CD4-positive, alpha-beta T cell treated with Interferon alpha-2 for 1 hour (primary cell): Measurements from ENCODE around the gene EFCAB12.
"Not testable (repeated sequence)": the region's sequence is repeated elsewhere in the genome, so short reads cannot be mapped to it uniquely, and the experiment has no call there.

Experiments used
- DNase-seq, 2 donors: peaks; one replicate each; pipeline ENCODE4 v3.0.0-alpha.2; 2020 to 2022

EFCAB12 gene

GRCh38 chr3:129418041-129418973 is 10.1 kb downstream of the EFCAB12 start:
- no peak for DNase-seq

- DNase-seq, result no peak
These were observed 11.1 kb downstream of the EFCAB12 start for GRCh38 chr3:129417326-129417725.

DNA sequence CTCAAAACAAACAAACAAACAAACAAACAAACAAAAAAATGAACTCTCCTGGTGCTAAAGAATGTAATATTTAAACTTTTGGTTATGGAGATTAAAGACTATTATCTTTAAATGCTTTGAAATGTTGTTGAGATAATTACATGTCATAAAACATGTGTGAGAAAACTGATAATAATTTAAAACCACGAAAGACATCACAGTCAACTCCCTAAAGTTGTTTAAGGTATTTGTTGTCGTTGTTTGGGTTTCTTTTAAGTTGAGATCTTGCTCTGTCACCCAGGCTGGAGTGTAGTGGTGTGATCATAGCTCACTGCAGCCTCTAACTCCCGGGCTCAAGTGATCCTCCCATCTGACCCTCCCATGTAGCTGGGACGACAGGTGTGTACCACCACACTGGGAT is 12.0 kb downstream of the EFCAB12 start:
- no peak for DNase-seq

- no peak for DNase-seq
These were observed 12.6 kb downstream of the EFCAB12 start for GRCh38 chr3:129415830-129416229.

DNA sequence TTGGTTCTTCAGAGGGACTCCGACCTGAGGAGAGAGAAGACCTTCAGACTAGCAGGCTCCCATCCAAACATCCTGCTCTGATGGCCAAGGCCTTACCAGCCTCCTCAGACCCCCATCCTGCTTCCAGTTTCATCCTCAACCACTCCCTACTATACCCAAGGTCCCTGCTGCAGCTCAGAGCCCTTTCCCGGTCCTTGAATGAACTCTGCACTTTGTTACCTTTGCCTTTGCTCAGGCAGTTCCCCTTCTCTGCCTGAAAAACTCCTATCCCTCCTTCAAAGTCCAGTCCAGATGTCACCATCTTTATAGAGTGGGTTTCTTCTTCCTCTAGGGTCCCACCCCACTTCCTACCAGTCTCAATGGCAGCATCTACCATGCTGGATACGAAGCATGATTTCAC is 13.1 kb downstream of the EFCAB12 start:
- no peak for DNase-seq

GRCh38 chr3:129413687-129414506 is 14.5 kb downstream of the EFCAB12 start:
- no peak for DNase-seq

- DNase-seq, result not testable (repeated sequence)
These were observed 15.2 kb downstream of the EFCAB12 start for GRCh38 chr3:129413238-129413637.

GRCh38 chr3:129412542-129413198 is 15.8 kb downstream of the EFCAB12 start:
- no peak for DNase-seq

GRCh38 chr3:129410971-129411370 is 17.5 kb downstream of the EFCAB12 start:
- DNase-seq, result no peak

DNA sequence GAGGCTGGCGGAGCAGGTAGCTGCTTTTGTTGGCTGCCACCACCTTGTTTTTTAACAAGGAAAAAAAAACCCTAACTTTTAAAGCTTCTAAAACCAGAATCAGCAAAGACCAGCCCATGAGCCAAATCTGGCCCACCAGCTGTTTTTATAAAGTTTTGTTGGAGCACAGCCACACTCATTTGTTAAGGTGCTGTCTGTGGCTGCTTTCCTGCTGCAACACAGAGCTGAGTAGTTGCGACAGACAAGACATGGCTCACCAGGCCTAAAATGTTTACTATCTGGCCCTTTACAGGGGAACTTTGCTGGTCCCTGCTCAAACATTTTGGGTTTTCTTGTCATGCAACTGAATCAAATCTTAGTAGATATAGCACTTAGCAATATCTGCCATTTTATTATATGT is 18.9 kb downstream of the EFCAB12 start:
- no peak for DNase-seq

- no peak for DNase-seq
These were observed 23.8 kb downstream of the EFCAB12 start for GRCh38 chr3:129404610-129405009.

GRCh38 chr3:129404130-129404529 is 24.3 kb downstream of the EFCAB12 start:
- DNase-seq, result no peak

DNA sequence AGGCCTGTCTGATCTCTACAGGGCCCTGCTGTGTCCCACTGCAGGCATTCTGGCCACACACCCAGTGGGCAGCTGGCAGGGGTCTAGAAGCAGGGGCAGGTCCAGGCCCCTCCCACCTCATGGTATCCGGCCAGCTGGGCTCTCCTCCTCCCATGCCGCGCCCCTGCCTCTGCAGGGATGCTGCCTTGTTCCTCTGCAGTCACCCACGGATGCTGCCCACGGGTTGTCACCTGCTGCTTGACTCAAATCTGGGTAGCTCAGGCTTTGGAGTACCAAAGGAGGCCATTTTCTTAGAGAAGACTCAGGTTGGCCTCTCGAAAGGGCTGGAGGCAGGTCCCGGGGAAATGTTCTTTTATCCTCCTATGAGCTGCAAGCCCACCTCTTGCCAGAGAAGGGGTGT is 25.0 kb downstream of the EFCAB12 start:
- DNase-seq, result no peak

DNA sequence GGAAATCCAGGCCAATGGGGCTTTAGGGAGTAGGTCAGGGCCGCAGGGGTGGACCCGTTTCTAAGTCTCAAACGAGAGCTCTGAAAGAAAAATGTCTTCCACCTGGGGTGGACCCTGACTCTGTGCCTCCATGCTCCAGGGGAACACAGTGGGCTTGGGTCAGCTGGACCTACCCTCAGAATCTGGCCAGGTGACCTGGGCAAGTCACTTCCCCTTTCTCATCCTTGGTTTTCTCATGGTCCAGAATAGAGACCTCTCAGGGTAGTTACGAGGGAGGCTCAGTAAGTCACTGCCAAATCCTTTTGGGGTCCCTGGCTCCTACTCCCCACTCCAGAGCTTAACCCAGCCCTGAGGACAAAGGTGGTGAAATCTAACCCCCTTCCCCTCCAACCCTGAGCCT is 25.8 kb downstream of the EFCAB12 start:
- no peak for DNase-seq

GRCh38 chr3:129402210-129402609 is 26.2 kb downstream of the EFCAB12 start:
- no peak for DNase-seq

GRCh38 chr3:129399895-129400357 is 28.5 kb downstream of the EFCAB12 start:
- no peak for DNase-seq

DNA sequence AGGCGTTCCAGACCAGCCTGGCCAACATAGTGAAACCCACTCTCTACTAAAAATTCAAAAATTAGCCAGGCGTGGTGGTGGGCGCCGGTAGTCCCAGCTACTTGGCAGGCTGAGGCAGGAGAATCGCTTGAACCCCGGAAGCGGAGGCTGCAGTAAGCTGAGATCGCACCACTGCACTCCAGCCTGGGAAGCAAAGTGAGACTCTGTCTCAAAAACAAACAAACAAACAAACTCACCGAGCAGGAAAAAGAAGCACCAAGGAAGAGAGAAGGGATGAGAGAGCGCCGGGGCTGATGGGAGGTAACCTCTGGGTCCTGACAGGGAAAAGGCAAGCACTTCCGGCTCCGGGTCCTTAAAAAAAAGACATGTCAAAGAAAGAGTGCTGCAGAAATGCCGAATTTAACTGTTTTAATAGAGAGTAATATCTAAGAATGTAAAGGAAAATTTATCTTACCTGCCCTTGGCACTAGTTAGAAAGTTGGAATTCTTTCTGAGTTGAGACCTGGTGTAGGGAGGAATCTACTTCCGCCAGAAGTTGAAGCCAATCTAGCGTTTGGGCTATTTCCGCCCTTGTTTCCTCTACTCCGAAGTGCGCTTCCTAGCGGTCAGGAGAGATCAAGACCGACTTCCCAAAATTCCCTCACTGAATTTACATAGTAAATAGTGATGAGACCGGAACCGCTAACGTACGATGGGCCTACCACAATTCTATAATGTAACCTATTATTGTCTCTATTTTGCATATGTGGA is 29.1 kb downstream of the EFCAB12 start:
- DNase-seq, result peak; percentile 83 to 89

- DNase-seq, result no peak
These were observed 29.7 kb downstream of the EFCAB12 start for GRCh38 chr3:129398803-129399144.

GRCh38 chr3:129393760-129394564 is 34.5 kb downstream of the EFCAB12 start:
- not testable (repeated sequence) for DNase-seq

- DNase-seq, result no peak
These were observed 35.2 kb downstream of the EFCAB12 start for GRCh38 chr3:129393271-129393670.

GRCh38 chr3:129392106-129392887 is 36.1 kb downstream of the EFCAB12 start:
- DNase-seq, result not testable (repeated sequence)
